ENCODE results near the gene IGLON5. TPM values are rescaled to one million over a fixed set of nuclear protein-coding genes. Genes with fewer than 3 reads are reported as not detected.
A peak's percentile ranks its signal among the peaks of the same experiment; 100 is the strongest.

IGLON5 gene
- total and polyA plus RNA-seq, 2 experiments from 2014 or later = 5.0 to 29.1 TPM

DNA sequence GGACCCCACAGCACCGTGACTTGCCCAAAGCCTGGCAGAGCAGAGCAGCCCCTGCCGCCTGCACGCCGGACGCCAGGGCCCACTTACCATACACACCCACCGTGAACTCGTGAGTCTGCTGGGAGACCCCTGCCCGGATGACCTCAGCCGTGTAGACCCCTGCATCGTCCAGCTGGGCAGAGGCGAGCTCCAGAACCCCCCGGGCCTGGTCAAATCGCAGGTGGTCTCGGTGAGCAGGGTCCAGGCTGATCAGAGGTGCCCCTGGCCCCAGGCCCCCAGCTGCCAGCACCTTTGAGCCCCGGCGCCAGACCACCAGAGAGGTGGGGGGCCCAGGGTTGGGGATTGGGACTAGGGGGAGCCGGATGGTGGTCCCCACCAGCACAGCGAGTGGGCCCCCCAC is 29.6 kb downstream of the IGLON5 start:
- no peak for ATAC-seq
- H3K36me3 ChIP-seq (ENCODE audit: insufficient read depth) = no peaks in the 10 kb centered on the region
- DNase-seq (ENCODE audit: low spot score) = no peak
- no peak overlapping the region for H3K27ac ChIP-seq (ENCODE audit: low read depth)
- peak overlapping the region; percentile 88 for H3K4me2 ChIP-seq
- no peaks in the 10 kb centered on the region for H3K9me2 ChIP-seq (ENCODE audit: insufficient read depth)
- peaks cover 16% of the 10 kb centered on the region for H3K27me3 ChIP-seq (ENCODE audit: insufficient read depth)
- Mint-ChIP-seq H3K9me3 (no peaks in the 10 kb centered on the region), H3K4me1 (peaks cover 28% of the 10 kb centered on the region), H3K36me3 (ENCODE audit: low read depth) (peaks cover 11% of the 10 kb centered on the region), H3K4me3 (peak overlapping the region; percentile 65), H3K27me3 (ENCODE audit: insufficient read depth, low read depth, poor library complexity) (peaks cover 24% of the 10 kb centered on the region), H3K27ac (no peak overlapping the region)
- H2AFZ ChIP-seq = no peak overlapping the region
- H3K79me2 ChIP-seq (replicated peaks; ENCODE audit: insufficient read depth) = no peaks in the 10 kb centered on the region
- H4K20me1 ChIP-seq (replicated peaks; ENCODE audit: insufficient read depth) = no peaks in the 10 kb centered on the region
- no peaks in the 10 kb centered on the region for H3F3A ChIP-seq (replicated peaks; ENCODE audit: low read depth)
- peak overlapping the region; percentile 62 for H3K4me3 ChIP-seq
- peaks cover 24% of the 10 kb centered on the region for H3K4me1 ChIP-seq (ENCODE audit: insufficient read depth)
- TF ChIP-seq JUNB (IDR thresholded peaks at IDR 0.05; ENCODE audit: unreplicated experiment) (no peak), ZNF331 (CRISPR knock-in tag; IDR thresholded peaks at IDR 0.05; ENCODE audit: low read depth) (no peak), NANOG (IDR thresholded peaks at IDR 0.05; ENCODE audit: borderline replicate concordance) (no peak), CREB1 (CRISPR knock-in tag; IDR thresholded peaks at IDR 0.05; ENCODE audit: low read depth) (no peak), STAT1 (IDR thresholded peaks at IDR 0.05; ENCODE audit: unreplicated experiment) (no peak), EZH2 (IDR thresholded peaks at IDR 0.05; ENCODE audit: low read depth, unreplicated experiment) (no peak), EZH2phosphoT487 (IDR thresholded peaks at IDR 0.05; ENCODE audit: unreplicated experiment) (no peak), ZNF114 (CRISPR knock-in tag; IDR thresholded peaks at IDR 0.05) (no peak), POLR2AphosphoS5 (IDR thresholded peaks at IDR 0.05; ENCODE audit: low read depth) (no peak)
- TF ChIP-seq, protein P1, sequence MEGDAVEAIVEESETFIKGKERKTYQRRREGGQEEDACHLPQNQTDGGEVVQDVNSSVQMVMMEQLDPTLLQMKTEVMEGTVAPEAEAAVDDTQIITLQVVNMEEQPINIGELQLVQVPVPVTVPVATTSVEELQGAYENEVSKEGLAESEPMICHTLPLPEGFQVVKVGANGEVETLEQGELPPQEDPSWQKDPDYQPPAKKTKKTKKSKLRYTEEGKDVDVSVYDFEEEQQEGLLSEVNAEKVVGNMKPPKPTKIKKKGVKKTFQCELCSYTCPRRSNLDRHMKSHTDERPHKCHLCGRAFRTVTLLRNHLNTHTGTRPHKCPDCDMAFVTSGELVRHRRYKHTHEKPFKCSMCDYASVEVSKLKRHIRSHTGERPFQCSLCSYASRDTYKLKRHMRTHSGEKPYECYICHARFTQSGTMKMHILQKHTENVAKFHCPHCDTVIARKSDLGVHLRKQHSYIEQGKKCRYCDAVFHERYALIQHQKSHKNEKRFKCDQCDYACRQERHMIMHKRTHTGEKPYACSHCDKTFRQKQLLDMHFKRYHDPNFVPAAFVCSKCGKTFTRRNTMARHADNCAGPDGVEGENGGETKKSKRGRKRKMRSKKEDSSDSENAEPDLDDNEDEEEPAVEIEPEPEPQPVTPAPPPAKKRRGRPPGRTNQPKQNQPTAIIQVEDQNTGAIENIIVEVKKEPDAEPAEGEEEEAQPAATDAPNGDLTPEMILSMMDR (conservative IDR thresholded peaks at IDR 0.05; ENCODE audit: low read depth in 2 of 2) = no peak
- TF ChIP-seq, protein P2, sequence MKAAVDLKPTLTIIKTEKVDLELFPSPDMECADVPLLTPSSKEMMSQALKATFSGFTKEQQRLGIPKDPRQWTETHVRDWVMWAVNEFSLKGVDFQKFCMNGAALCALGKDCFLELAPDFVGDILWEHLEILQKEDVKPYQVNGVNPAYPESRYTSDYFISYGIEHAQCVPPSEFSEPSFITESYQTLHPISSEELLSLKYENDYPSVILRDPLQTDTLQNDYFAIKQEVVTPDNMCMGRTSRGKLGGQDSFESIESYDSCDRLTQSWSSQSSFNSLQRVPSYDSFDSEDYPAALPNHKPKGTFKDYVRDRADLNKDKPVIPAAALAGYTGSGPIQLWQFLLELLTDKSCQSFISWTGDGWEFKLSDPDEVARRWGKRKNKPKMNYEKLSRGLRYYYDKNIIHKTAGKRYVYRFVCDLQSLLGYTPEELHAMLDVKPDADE (IDR thresholded peaks at IDR 0.05) = no peak
- TF ChIP-seq, protein P3, sequence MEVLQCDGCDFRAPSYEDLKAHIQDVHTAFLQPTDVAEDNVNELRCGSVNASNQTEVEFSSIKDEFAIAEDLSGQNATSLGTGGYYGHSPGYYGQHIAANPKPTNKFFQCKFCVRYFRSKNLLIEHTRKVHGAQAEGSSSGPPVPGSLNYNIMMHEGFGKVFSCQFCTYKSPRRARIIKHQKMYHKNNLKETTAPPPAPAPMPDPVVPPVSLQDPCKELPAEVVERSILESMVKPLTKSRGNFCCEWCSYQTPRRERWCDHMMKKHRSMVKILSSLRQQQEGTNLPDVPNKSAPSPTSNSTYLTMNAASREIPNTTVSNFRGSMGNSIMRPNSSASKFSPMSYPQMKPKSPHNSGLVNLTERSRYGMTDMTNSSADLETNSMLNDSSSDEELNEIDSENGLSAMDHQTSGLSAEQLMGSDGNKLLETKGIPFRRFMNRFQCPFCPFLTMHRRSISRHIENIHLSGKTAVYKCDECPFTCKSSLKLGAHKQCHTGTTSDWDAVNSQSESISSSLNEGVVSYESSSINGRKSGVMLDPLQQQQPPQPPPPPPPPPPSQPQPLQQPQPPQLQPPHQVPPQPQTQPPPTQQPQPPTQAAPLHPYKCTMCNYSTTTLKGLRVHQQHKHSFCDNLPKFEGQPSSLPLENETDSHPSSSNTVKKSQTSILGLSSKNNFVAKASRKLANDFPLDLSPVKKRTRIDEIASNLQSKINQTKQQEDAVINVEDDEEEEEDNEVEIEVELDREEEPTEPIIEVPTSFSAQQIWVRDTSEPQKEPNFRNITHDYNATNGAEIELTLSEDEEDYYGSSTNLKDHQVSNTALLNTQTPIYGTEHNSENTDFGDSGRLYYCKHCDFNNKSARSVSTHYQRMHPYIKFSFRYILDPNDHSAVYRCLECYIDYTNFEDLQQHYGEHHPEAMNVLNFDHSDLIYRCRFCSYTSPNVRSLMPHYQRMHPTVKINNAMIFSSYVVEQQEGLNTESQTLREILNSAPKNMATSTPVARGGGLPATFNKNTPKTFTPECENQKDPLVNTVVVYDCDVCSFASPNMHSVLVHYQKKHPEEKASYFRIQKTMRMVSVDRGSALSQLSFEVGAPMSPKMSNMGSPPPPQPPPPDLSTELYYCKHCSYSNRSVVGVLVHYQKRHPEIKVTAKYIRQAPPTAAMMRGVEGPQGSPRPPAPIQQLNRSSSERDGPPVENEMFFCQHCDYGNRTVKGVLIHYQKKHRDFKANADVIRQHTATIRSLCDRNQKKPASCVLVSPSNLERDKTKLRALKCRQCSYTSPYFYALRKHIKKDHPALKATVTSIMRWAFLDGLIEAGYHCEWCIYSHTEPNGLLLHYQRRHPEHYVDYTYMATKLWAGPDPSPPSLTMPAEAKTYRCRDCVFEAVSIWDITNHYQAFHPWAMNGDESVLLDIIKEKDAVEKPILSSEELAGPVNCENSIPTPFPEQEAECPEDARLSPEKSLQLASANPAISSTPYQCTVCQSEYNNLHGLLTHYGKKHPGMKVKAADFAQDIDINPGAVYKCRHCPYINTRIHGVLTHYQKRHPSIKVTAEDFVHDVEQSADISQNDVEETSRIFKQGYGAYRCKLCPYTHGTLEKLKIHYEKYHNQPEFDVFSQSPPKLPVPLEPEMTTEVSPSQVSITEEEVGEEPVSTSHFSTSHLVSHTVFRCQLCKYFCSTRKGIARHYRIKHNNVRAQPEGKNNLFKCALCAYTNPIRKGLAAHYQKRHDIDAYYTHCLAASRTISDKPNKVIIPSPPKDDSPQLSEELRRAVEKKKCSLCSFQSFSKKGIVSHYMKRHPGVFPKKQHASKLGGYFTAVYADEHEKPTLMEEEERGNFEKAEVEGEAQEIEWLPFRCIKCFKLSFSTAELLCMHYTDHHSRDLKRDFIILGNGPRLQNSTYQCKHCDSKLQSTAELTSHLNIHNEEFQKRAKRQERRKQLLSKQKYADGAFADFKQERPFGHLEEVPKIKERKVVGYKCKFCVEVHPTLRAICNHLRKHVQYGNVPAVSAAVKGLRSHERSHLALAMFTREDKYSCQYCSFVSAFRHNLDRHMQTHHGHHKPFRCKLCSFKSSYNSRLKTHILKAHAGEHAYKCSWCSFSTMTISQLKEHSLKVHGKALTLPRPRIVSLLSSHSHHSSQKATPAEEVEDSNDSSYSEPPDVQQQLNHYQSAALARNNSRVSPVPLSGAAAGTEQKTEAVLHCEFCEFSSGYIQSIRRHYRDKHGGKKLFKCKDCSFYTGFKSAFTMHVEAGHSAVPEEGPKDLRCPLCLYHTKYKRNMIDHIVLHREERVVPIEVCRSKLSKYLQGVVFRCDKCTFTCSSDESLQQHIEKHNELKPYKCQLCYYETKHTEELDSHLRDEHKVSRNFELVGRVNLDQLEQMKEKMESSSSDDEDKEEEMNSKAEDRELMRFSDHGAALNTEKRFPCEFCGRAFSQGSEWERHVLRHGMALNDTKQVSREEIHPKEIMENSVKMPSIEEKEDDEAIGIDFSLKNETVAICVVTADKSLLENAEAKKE (CRISPR knock-in tag; IDR thresholded peaks at IDR 0.05) = no peak
- TF ChIP-seq, protein P4, sequence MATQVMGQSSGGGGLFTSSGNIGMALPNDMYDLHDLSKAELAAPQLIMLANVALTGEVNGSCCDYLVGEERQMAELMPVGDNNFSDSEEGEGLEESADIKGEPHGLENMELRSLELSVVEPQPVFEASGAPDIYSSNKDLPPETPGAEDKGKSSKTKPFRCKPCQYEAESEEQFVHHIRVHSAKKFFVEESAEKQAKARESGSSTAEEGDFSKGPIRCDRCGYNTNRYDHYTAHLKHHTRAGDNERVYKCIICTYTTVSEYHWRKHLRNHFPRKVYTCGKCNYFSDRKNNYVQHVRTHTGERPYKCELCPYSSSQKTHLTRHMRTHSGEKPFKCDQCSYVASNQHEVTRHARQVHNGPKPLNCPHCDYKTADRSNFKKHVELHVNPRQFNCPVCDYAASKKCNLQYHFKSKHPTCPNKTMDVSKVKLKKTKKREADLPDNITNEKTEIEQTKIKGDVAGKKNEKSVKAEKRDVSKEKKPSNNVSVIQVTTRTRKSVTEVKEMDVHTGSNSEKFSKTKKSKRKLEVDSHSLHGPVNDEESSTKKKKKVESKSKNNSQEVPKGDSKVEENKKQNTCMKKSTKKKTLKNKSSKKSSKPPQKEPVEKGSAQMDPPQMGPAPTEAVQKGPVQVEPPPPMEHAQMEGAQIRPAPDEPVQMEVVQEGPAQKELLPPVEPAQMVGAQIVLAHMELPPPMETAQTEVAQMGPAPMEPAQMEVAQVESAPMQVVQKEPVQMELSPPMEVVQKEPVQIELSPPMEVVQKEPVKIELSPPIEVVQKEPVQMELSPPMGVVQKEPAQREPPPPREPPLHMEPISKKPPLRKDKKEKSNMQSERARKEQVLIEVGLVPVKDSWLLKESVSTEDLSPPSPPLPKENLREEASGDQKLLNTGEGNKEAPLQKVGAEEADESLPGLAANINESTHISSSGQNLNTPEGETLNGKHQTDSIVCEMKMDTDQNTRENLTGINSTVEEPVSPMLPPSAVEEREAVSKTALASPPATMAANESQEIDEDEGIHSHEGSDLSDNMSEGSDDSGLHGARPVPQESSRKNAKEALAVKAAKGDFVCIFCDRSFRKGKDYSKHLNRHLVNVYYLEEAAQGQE (IDR thresholded peaks at IDR 0.05; ENCODE audit: unreplicated experiment) = no peak

Measured in GM23338 (cell line).